OCI-LY3 (cell line): ENCODE data around the gene FSTL5.

Source experiments
- H2AFZ ChIP-seq: fragments of 200-600, 300-600 bp; shearing (Covaris generic); 2 replicates; pipeline ENCODE4 v1.6.0; 2014; ENCODE audit warnings: antibody characterized with exemption, low read depth, low read length
- H3K27ac ChIP-seq: fragments of 200-600, 300-600 bp; sonication (generic); 2 replicates; pipeline ENCODE4 v1.5.1; 2014; ENCODE audit warnings: mild to moderate bottlenecking, low read length, moderate library complexity, mixed read lengths
- H3K27me3 ChIP-seq: fragments of 200-600, 300-600 bp; sonication (generic); 2 replicates; pipeline ENCODE4 v1.6.1; 2014; ENCODE audit warnings: low read depth, low read length, mixed read lengths
- H3K36me3 ChIP-seq: fragments of 200-600, 300-600 bp; sonication (generic); replicated peaks from 2 replicates; pipeline ENCODE3; 2014; ENCODE audit warnings: low read depth, low read length, mixed read lengths
- H3K4me1 ChIP-seq: fragments of 300-600, 200-600 bp; sonication (generic); 2 replicates; pipeline ENCODE4 v1.6.1; 2014; ENCODE audit warnings: low read length, mixed read lengths
- H3K4me2 ChIP-seq: fragments of 200-600, 300-600 bp; sonication (generic); 2 replicates; pipeline ENCODE4 v1.6.1; 2014; ENCODE audit warnings: low read length, mixed read lengths
- H3K4me3 ChIP-seq: fragments of 300-600, 200-600 bp; sonication (generic); 2 replicates; pipeline ENCODE4 v1.5.1; 2014; ENCODE audit warnings: antibody characterized with exemption, mild to moderate bottlenecking, low read length, moderate library complexity
- H3K79me2 ChIP-seq: fragments of 300-600, 200-600 bp; shearing (Covaris generic); 2 replicates; pipeline ENCODE4 v1.6.1; 2014; ENCODE audit warnings: mild to moderate bottlenecking, low read length, mixed read lengths
- H3K9ac ChIP-seq: fragments of 300-600, 200-600 bp; shearing (Covaris generic); 2 replicates; pipeline ENCODE4 v1.6.0; 2014; ENCODE audit warnings: mild to moderate bottlenecking, low read length, moderate library complexity
- H3K9me3 ChIP-seq: fragments of 200-600, 300-600 bp; shearing (Covaris generic); 2 replicates; pipeline ENCODE4 v1.6.1; 2014; ENCODE audit warnings: low read length, mixed read lengths; ENCODE audit not compliant: insufficient read depth
- H4K20me1 ChIP-seq: fragments of 200-600, 300-600 bp; sonication (generic); 2 replicates; pipeline ENCODE4 v1.6.1; 2016; ENCODE audit warnings: low read length, mixed read lengths; ENCODE audit not compliant: insufficient read depth
- EZH2phosphoT487 ChIP-seq: fragments of 200-600 bp; shearing (Covaris generic); IDR thresholded peaks from 2 replicates; pipeline ENCODE4 v1.6.1; 2018; ENCODE audit warnings: antibody characterized with exemption, mixed run types, low read depth
- TF ChIP-seq, protein P1 (sequence below): fragments of 200-600, 300-600 bp; sonication (generic); IDR thresholded peaks from 2 replicates; pipeline ENCODE4 v1.5.1; 2014; ENCODE audit warnings: antibody characterized with exemption, low read length, low read depth

FSTL5 gene

GRCh38 chr4:162010362-162010761, 153.4 kb downstream of the FSTL5 start:
- Histone ChIP-seq H2AFZ (no peak overlapping the region), H3K27me3 (no peaks in the 10 kb centered on the region), H3K4me1 (peaks cover 9% of the 10 kb centered on the region), H3K9me3 (no peaks in the 10 kb centered on the region), H3K4me2 (no peak overlapping the region), H4K20me1 (no peaks in the 10 kb centered on the region), H3K4me3 (no peak overlapping the region), H3K36me3 (no peaks in the 10 kb centered on the region), H3K27ac (no peak overlapping the region), H3K9ac (no peak overlapping the region), H3K79me2 (no peaks in the 10 kb centered on the region)
- TF ChIP-seq, protein P1, sequence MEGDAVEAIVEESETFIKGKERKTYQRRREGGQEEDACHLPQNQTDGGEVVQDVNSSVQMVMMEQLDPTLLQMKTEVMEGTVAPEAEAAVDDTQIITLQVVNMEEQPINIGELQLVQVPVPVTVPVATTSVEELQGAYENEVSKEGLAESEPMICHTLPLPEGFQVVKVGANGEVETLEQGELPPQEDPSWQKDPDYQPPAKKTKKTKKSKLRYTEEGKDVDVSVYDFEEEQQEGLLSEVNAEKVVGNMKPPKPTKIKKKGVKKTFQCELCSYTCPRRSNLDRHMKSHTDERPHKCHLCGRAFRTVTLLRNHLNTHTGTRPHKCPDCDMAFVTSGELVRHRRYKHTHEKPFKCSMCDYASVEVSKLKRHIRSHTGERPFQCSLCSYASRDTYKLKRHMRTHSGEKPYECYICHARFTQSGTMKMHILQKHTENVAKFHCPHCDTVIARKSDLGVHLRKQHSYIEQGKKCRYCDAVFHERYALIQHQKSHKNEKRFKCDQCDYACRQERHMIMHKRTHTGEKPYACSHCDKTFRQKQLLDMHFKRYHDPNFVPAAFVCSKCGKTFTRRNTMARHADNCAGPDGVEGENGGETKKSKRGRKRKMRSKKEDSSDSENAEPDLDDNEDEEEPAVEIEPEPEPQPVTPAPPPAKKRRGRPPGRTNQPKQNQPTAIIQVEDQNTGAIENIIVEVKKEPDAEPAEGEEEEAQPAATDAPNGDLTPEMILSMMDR, result no peak
- TF ChIP-seq EZH2phosphoT487, result no peak

GRCh38 chr4:161992317-161992716, 171.5 kb downstream of the FSTL5 start:
- H3K27me3 ChIP-seq, result no peaks in the 10 kb centered on the region
- no peak overlapping the region for H3K27ac ChIP-seq
- H3K4me1 ChIP-seq, result no peaks in the 10 kb centered on the region
- no peaks in the 10 kb centered on the region for H3K36me3 ChIP-seq
- H3K9me3 ChIP-seq, result no peaks in the 10 kb centered on the region
- H3K4me2 ChIP-seq, result no peak overlapping the region
- TF ChIP-seq, protein P1, result no peak
- TF ChIP-seq EZH2phosphoT487, result no peak
- H2AFZ ChIP-seq, result no peak overlapping the region
- H4K20me1 ChIP-seq, result no peaks in the 10 kb centered on the region
- no peaks in the 10 kb centered on the region for H3K79me2 ChIP-seq
- H3K9ac ChIP-seq, result no peak overlapping the region
- H3K4me3 ChIP-seq, result no peak overlapping the region

DNA sequence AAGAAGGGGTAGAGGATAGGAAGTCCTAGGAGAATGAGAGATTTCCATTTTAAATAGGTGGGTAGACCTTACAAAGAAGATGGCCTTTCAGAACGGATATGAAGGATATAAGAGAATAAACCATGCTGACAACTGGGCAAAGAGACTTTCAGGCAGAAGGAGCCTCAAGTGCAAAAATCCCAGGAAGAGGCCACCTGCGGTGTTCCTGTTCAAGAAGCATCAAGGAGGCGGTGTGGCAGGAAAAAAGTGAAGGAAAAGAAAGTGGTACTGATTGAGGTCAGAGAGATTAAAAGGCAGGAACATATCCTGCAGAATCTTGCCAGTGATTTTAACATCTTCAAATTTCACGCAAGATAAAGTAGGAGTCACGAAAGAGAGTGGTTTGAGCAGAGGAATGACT, 172.0 kb downstream of the FSTL5 start:
- Histone ChIP-seq H3K9ac (no peak overlapping the region), H3K9me3 (no peaks in the 10 kb centered on the region), H4K20me1 (no peaks in the 10 kb centered on the region), H2AFZ (no peak overlapping the region), H3K4me3 (no peak overlapping the region), H3K4me2 (no peak overlapping the region), H3K36me3 (no peaks in the 10 kb centered on the region), H3K4me1 (no peaks in the 10 kb centered on the region), H3K27me3 (no peaks in the 10 kb centered on the region), H3K27ac (no peak overlapping the region), H3K79me2 (no peaks in the 10 kb centered on the region)
- TF ChIP-seq, protein P1, result no peak
- TF ChIP-seq EZH2phosphoT487, result no peak

GRCh38 chr4:161990721-161991120, 173.1 kb downstream of the FSTL5 start:
- H2AFZ ChIP-seq, result no peak overlapping the region
- no peak overlapping the region for H3K4me3 ChIP-seq
- H3K36me3 ChIP-seq, result no peaks in the 10 kb centered on the region
- no peak overlapping the region for H3K27ac ChIP-seq
- H3K4me1 ChIP-seq, result no peaks in the 10 kb centered on the region
- no peaks in the 10 kb centered on the region for H3K9me3 ChIP-seq
- no peaks in the 10 kb centered on the region for H3K27me3 ChIP-seq
- no peak overlapping the region for H3K9ac ChIP-seq
- TF ChIP-seq, protein P1, result no peak
- TF ChIP-seq EZH2phosphoT487, result no peak
- H4K20me1 ChIP-seq, result no peaks in the 10 kb centered on the region
- no peak overlapping the region for H3K4me2 ChIP-seq
- no peaks in the 10 kb centered on the region for H3K79me2 ChIP-seq
